ENCODE data around the gene MYT1. TPM values are rescaled to one million over a fixed set of nuclear protein-coding genes. Genes with fewer than 3 reads are reported as not detected.

MYT1 gene
- total and polyA plus RNA-seq, 2 of the 8 experiments (the other 6 are each of a cell fraction or from before 2014, with no cell fraction given): 0.63 to 2.0 TPM

DNA sequence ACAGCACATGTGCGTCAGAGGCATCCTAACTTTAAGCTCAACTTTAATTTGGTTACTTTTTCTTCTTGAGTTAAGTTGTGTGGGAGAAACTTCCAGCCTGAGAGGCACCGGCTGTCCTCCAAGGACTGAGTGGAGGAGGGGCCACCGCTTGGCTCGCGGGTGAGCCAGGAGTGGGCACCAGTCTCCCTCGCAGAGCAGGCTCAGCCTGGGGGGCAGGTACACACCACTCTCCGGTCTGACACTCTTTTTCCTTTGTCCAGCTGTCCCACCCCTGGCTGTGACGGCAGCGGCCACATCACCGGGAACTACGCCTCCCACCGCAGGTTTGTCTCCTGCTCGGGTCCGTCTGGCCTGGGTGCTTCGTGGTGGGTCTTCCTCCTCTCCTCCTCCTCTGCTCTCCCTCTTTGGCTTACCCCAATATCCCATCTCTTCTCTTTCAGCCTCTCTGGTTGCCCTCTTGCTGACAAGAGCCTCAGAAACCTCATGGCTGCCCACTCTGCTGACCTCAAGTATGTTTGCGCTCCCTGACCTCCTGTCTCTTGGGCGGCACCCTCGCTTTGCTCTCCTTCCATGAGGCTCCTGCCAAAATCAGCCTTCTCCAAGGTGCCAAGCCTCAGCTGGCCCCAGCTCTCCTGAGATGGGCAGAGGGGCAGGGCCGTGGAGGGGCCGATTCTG is 58.7 kb downstream of the MYT1 start:
- FAIRE-seq: no peak
- Histone ChIP-seq H4K20me1 (replicated peaks in 1 of 2; ENCODE audit: control insufficient read depth in 1 of 2, insufficient read depth in 2 of 2, low read length in 2 of 2) (no peaks in the 10 kb centered on the region), H3K79me1 (ENCODE audit: low read depth, low read length) (no peaks in the 10 kb centered on the region), H3K27ac (ENCODE audit: low read depth, low read length) (no peak overlapping the region), H2BK5ac (ENCODE audit: low read depth, low read length) (no peak overlapping the region; the same call in 1 of the 2 replicates), H2BK120ac (replicated peaks; ENCODE audit: low read depth, low read length) (no peak overlapping the region), H3K4me2 (ENCODE audit: insufficient read depth in 1 of 2, low read depth in 2 of 2, low read length in 2 of 2) (peak overlapping the region in 1 of 2 experiments; percentile 57; a peak in 1 of 4 replicates), H2BK20ac (ENCODE audit: low read length) (peak overlapping the region; percentile 32; the same call in 1 of the 2 replicates), H4K5ac (ENCODE audit: insufficient read length, low read depth, low read length) (no peak overlapping the region), H3K36me3 (ENCODE audit: control insufficient read depth in 2 of 4, insufficient read depth in 4 of 4, low read length in 3 of 4) (no peaks in the 10 kb centered on the region), H3K9ac (replicated peaks in 1 of 4; ENCODE audit: extremely low read depth in 1 of 4, low read depth in 3 of 4, low read length in 3 of 4) (no peak overlapping the region), H3K27me3 (replicated peaks in 1 of 4; ENCODE audit: control insufficient read depth in 3 of 4, extremely low read depth in 1 of 4, insufficient read depth in 3 of 4, low read length in 3 of 4) (no peaks in the 10 kb centered on the region), H2BK12ac (ENCODE audit: low read depth, low read length) (no peak overlapping the region), H2AK5ac (ENCODE audit: low read depth, low read length) (0 out of 2 replicates have a peak overlapping the region, but pooled peaks have one; percentile 16), H3K79me2 (ENCODE audit: control insufficient read depth in 1 of 2, insufficient read depth in 2 of 2, low read length in 2 of 2) (no peaks in the 10 kb centered on the region), H3K4me1 (replicated peaks in 1 of 4; ENCODE audit: control insufficient read depth in 3 of 4, insufficient read depth in 4 of 4, low read length in 3 of 4) (peaks cover 0 to 12% (median 10%) of the 10 kb centered on the region in 4 experiments; a peak in 6 of 7 replicates), H4K91ac (replicated peaks; ENCODE audit: insufficient read length, low read length) (peak overlapping the region; percentile 58), H3K14ac (ENCODE audit: insufficient read length) (no peak overlapping the region), H2BK15ac (ENCODE audit: low read length) (no peak overlapping the region), H3K4me3 (ENCODE audit: extremely low read depth in 1 of 4, insufficient read depth in 2 of 4, low read depth in 3 of 4, low read length in 4 of 4) (no peak overlapping the region), H3K56ac (replicated peaks; ENCODE audit: insufficient read length, low read depth, low read length) (no peak overlapping the region), H2AFZ (ENCODE audit: low read length) (no peak overlapping the region), H3K23me2 (ENCODE audit: low read depth, low read length) (no peaks in the 10 kb centered on the region), H3K23ac (ENCODE audit: insufficient read length) (no peak overlapping the region), H4K8ac (ENCODE audit: extremely low read depth, insufficient read depth, low read length) (no peak overlapping the region; the same call in 1 of the 2 replicates), H3K9me3 (ENCODE audit: insufficient read depth in 2 of 2, low read depth in 1 of 2, low read length in 1 of 2) (no peaks in the 10 kb centered on the region), H3K4ac (replicated peaks; ENCODE audit: insufficient read length, low read depth, low read length) (no peak overlapping the region), H3K18ac (ENCODE audit: extremely low read depth, low read length) (no peak overlapping the region)
- CTCF ChIA-PET (ENCODE audit: partially characterized antibody): interaction anchor here (0.7 to 3.9 kb wide), 33 partner anchors 10 to 169 kb away, joined by 3 to 41 read pairs (median 5); partner anchors contain the start of genes LKAAEAR1 and PCMTD2
- DNase-seq (ENCODE audit: low read depth in 1 of 2, low spot score in 2 of 2): no peak
- WGBS, 2 experiments (ENCODE audit: extremely low coverage in 1 of 2, insufficient coverage in 1 of 2, insufficient read length in 1 of 2, insufficient replicate concordance in 2 of 2, low coverage in 1 of 2, low lambda C conversion rate in 2 of 2, missing lambda C conversion rate in 1 of 2): 82% methylated on average over 19 of the region's 20 CpGs; no CpG with 5 or more reads in 1 of the 2 experiments
- TF ChIP-seq GABPA (IDR thresholded peaks at IDR 0.05; ENCODE audit: borderline replicate concordance, insufficient read depth, low read length) (no peak), TAF1 (IDR thresholded peaks at IDR 0.05; ENCODE audit: low read depth, low read length) (no peak), GTF2F1 (IDR thresholded peaks at IDR 0.05; ENCODE audit: borderline replicate concordance, low read depth, low read length) (no peak), TBP (IDR thresholded peaks at IDR 0.05; ENCODE audit: low read depth, low read length) (no peak), POU5F1 (IDR thresholded peaks at IDR 0.05; ENCODE audit: low read depth, low read length) (no peak), JUND (IDR thresholded peaks at IDR 0.05; ENCODE audit: low read length) (no peak), FOSL1 (IDR thresholded peaks at IDR 0.05; ENCODE audit: insufficient read depth, low read depth, low read length) (no peak)
- POLR2A ChIA-PET (ENCODE audit: partially characterized antibody): interaction anchor here (0.9 to 2.1 kb wide), 4 partner anchors 14 to 85 kb away, joined by 4 to 11 read pairs (median 5); partner anchors contain the start of gene PCMTD2

Measured in H1 (cell line).